ENCODE results near the gene MAN1A1. TPM values are rescaled to one million over a fixed set of nuclear protein-coding genes. Genes with fewer than 3 reads are reported as not detected.

Gene MAN1A1
- total and polyA plus RNA-seq, 2 experiments from 2014 or later = 2.0 to 8.7 TPM

- H3K36me3 Mint-ChIP-seq (ENCODE audit: low read depth) = peaks cover 3% of the 10 kb centered on the region; the same call in 2 of the 3 replicates
- no peaks in the 10 kb centered on the region for H3K27me3 Mint-ChIP-seq (ENCODE audit: insufficient read depth, low read depth, poor library complexity)
- Histone ChIP-seq H3K9me2 (ENCODE audit: insufficient read depth) (no peaks in the 10 kb centered on the region), H3K36me3 (ENCODE audit: insufficient read depth) (no peaks in the 10 kb centered on the region), H4K20me1 (replicated peaks; ENCODE audit: insufficient read depth) (no peaks in the 10 kb centered on the region), H3K27me3 (ENCODE audit: insufficient read depth) (no peaks in the 10 kb centered on the region), H2AFZ (no peak overlapping the region), H3K4me1 (ENCODE audit: insufficient read depth) (no peaks in the 10 kb centered on the region; the same call in 1 of the 2 replicates), H3K4me2 (no peak overlapping the region), H3K27ac (ENCODE audit: low read depth) (no peak overlapping the region), H3K79me2 (replicated peaks; ENCODE audit: insufficient read depth) (no peaks in the 10 kb centered on the region), H3K4me3 (no peak overlapping the region), H3F3A (replicated peaks; ENCODE audit: low read depth) (no peaks in the 10 kb centered on the region)
- ATAC-seq = no peak
- no peak for TF ChIP-seq NANOG (IDR thresholded peaks at IDR 0.05; ENCODE audit: borderline replicate concordance)
- TF ChIP-seq EZH2 (IDR thresholded peaks at IDR 0.05; ENCODE audit: low read depth, unreplicated experiment) = no peak
- TF ChIP-seq JUNB (IDR thresholded peaks at IDR 0.05; ENCODE audit: unreplicated experiment) = no peak
- no peak for TF ChIP-seq CTCF (conservative IDR thresholded peaks at IDR 0.05; ENCODE audit: low read depth in 2 of 2)
- TF ChIP-seq ZNF331 (CRISPR knock-in tag; IDR thresholded peaks at IDR 0.05; ENCODE audit: low read depth) = no peak
- TF ChIP-seq ZNF462 (CRISPR knock-in tag; IDR thresholded peaks at IDR 0.05) = no peak
- TF ChIP-seq POLR2AphosphoS5 (IDR thresholded peaks at IDR 0.05; ENCODE audit: low read depth) = no peak
- no peak for TF ChIP-seq REST (IDR thresholded peaks at IDR 0.05; ENCODE audit: unreplicated experiment)
- TF ChIP-seq ZNF114 (CRISPR knock-in tag; IDR thresholded peaks at IDR 0.05) = no peak
- TF ChIP-seq ETS1 (IDR thresholded peaks at IDR 0.05) = no peak
- no peak for TF ChIP-seq EZH2phosphoT487 (IDR thresholded peaks at IDR 0.05; ENCODE audit: unreplicated experiment)
- no peak for TF ChIP-seq STAT1 (IDR thresholded peaks at IDR 0.05; ENCODE audit: unreplicated experiment)
- TF ChIP-seq CREB1 (CRISPR knock-in tag; IDR thresholded peaks at IDR 0.05; ENCODE audit: low read depth) = no peak
- H3K9me3 Mint-ChIP-seq = peaks cover 2% of the 10 kb centered on the region; the same call in 1 of the 3 replicates
- no peak overlapping the region for H3K4me3 Mint-ChIP-seq
- no peak overlapping the region for H3K27ac Mint-ChIP-seq
- H3K4me1 Mint-ChIP-seq = peaks cover 21% of the 10 kb centered on the region
- DNase-seq (ENCODE audit: low spot score) = no peak
Measured at GRCh38 chr6:119184008-119184648, 165.4 kb downstream of the MAN1A1 start.
